OCI-LY7 (cell line): ENCODE results near the gene DNAH7. TPM values are rescaled to one million over a fixed set of nuclear protein-coding genes. Genes with fewer than 3 reads are reported as not detected.

Experiments used
- BruUV-seq: library from RNA; stranded (reverse); fragments of 400-500 nt; replicated peaks from 2 replicates; lab custom pipeline; 2021; lab: Mats Ljungman, UMichigan
- CTCF ChIA-PET: fragments of 300-600 bp; sonication (Branson Sonifier 250); formaldehyde crosslinking; loops from one replicate; lab custom pipeline; 2022; ENCODE audit warnings: antibody characterized with exemption; ENCODE audit not compliant: unreplicated experiment; lab: Charles Lee
- POLR2A ChIA-PET: fragments of 300-600 bp; sonication (Branson Sonifier 250); formaldehyde crosslinking; loops from one replicate; lab custom pipeline; 2022; ENCODE audit warnings: antibody characterized with exemption; lab: Charles Lee
- DNase-seq: peaks from one replicate; pipeline ENCODE4 v3.0.0-alpha.2; 2015; ENCODE audit warnings: low spot score
- H2AFZ ChIP-seq: fragments of 200-600 bp; sonication (generic), shearing (Covaris generic); 2 replicates; pipeline ENCODE4 v1.6.1; 2014; ENCODE audit warnings: mild to moderate bottlenecking, antibody characterized with exemption, low read length, moderate library complexity
- H3K27ac ChIP-seq: fragments of 200-600 bp; sonication (generic); 2 replicates; pipeline ENCODE4 v1.5.1; 2014; ENCODE audit warnings: mixed run types, low read depth, mild to moderate bottlenecking, moderate library complexity, low read length, inconsistent platforms; ENCODE audit not compliant: poor library complexity, severe bottlenecking
- H3K36me3 ChIP-seq: fragments of 200-600 bp; sonication (generic); 2 replicates; pipeline ENCODE4 v1.6.1; 2014; ENCODE audit warnings: mild to moderate bottlenecking, antibody characterized with exemption, low read length, moderate library complexity, mixed read lengths; ENCODE audit not compliant: insufficient read depth
- H3K4me1 ChIP-seq: fragments of 200-600 bp; sonication (generic); 2 replicates; pipeline ENCODE4 v1.5.1; 2014; ENCODE audit warnings: mild to moderate bottlenecking, low read length; ENCODE audit not compliant: insufficient read depth, poor library complexity, severe bottlenecking
- H3K4me2 ChIP-seq: fragments of 200-600 bp; sonication (generic); 2 replicates; pipeline ENCODE4 v1.6.1; 2014; ENCODE audit warnings: mild to moderate bottlenecking, low read length
- H3K4me3 ChIP-seq: fragments of 200-600 bp; sonication (generic); 2 replicates; pipeline ENCODE4 v1.5.1; 2014; ENCODE audit warnings: mild to moderate bottlenecking, low read depth, low read length; ENCODE audit not compliant: poor library complexity, severe bottlenecking
- H3K79me2 ChIP-seq: fragments of 200-600 bp; sonication (generic); 2 replicates; pipeline ENCODE4 v1.6.1; 2016; ENCODE audit warnings: low read depth, mild to moderate bottlenecking, low read length, moderate library complexity, mixed read lengths; ENCODE audit not compliant: insufficient read depth
- H3K9me2 ChIP-seq: fragments of 200-600 bp; sonication (generic); 2 replicates; pipeline ENCODE4 v1.6.1; 2016; ENCODE audit warnings: mild to moderate bottlenecking, low read length, mixed read lengths; ENCODE audit not compliant: insufficient read depth
- H3K9me3 ChIP-seq: fragments of 200-600 bp; sonication (generic); 2 replicates; pipeline ENCODE4 v1.6.1; 2014; ENCODE audit warnings: mild to moderate bottlenecking, mixed run types, low read length, mixed read lengths
- H4K20me1 ChIP-seq: fragments of 200-600 bp; sonication (generic); 2 replicates; pipeline ENCODE4 v1.6.1; 2014; ENCODE audit warnings: mild to moderate bottlenecking, antibody characterized with exemption, low read length, moderate library complexity, mixed read lengths; ENCODE audit not compliant: insufficient read depth
- EZH2phosphoT487 ChIP-seq: fragments of 200-600 bp; sonication (generic); IDR thresholded peaks from 2 replicates; pipeline ENCODE4 v1.6.1; 2018; ENCODE audit warnings: low read depth, borderline replicate concordance, mild to moderate bottlenecking, mixed run types, antibody characterized with exemption, low read length, moderate library complexity, mixed read lengths
- intact Hi-C: fragments of 100-400 bp; cut with micrococcal nuclease; formaldehyde crosslinking; loops from one replicate; pipeline ENCODE4 v1.10.0; 2022; ENCODE audit not compliant: unreplicated experiment
- total RNA-seq, 2 experiments: library from RNA; depleted of rRNA in 1 of 2; stranded (reverse); fragments of >200 nt in 1 of 2; shearing (Covaris generic) in 1 of 2; gene quantifications; 2 replicates each; pipeline ENCODE4 v1.2.3, GENCODE V29; 2014 to 2022
- TF ChIP-seq, protein P1 (sequence below): fragments of 200-600 bp; sonication (generic); conservative IDR thresholded peaks from 2 replicates; pipeline ENCODE4 v1.5.1; 2014; ENCODE audit warnings: mild to moderate bottlenecking, antibody characterized with exemption, low read length, moderate library complexity, mixed read lengths

The DNAH7 gene
- total RNA-seq, 2 experiments from 2014 or later = not detected

DNA sequence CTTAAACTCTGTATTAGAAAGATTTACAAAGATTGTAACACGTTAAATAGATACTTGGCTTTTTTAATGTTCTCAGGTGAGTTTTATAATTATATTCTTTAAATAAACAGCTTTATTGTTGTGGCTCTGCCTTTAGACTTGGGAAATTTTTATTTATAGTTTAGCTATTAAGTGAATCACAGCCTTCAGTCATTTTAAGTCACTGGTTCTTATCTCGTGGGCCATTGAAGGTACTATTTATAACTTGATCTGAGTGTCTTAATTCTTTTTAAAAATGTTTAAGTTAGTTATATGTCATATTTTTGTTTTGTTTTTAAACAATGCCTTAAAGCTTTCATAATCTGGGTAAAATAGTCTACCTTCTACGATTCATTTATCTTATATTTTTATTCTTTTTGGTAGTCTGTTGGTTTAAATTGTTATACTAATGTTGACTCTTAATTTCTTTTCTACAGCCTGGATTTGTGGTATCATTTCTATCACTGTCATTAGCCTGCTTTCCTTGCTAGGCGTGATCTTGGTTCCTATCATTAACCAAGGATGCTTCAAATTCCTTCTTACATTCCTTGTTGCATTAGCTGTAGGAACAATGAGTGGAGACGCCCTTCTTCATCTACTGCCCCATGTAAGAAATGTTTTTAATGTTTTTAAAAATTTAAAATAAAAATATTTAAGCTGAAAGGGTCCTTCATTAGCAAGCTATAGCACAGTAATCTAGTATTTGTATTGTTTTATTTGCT lies 362.3 kb downstream of the DNAH7 start:
- ChIA-PET POLR2A (interaction anchor here (0.6 to 0.7 kb wide), 3 partner anchors 17 to 207 kb away, joined by 3 read pairs; no protein-coding TSS in a partner anchor), CTCF (no interaction called here)
- Histone ChIP-seq H3K27ac (no peak overlapping the region), H3K4me2 (no peak overlapping the region), H4K20me1 (no peaks in the 10 kb centered on the region), H3K9me3 (no peaks in the 10 kb centered on the region), H3K9me2 (no peaks in the 10 kb centered on the region), H3K36me3 (no peaks in the 10 kb centered on the region), H3K4me1 (no peaks in the 10 kb centered on the region), H3K4me3 (no peak overlapping the region), H2AFZ (no peak overlapping the region), H3K79me2 (no peaks in the 10 kb centered on the region)
- intact Hi-C loops = no loop called here
- no peak for TF ChIP-seq EZH2phosphoT487
- no TSS peak for BruUV-seq
- DNase-seq = no peak

DNA sequence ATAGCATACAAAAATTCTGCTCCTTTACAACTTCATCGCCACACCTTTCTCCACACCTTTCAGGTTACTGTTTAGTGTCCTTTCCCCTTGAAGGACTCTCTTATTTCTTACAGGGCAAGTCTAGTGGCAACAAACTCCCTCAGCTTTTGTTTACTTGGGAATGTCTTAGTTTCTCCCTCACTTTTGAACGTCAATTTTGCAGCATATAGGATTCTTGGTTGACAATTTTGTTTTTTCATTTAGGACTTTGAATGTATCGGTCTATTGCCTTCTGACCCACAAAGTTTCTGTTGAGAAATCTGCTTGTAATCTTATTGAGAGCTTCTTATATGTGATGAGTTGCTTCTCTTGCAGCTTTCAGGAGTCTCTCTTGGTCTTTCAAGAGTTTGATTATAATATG lies 368.2 kb downstream of the DNAH7 start:
- H3K4me2 ChIP-seq = no peak overlapping the region
- H3K4me3 ChIP-seq = no peak overlapping the region
- peaks cover 12% of the 10 kb centered on the region; the same call in 1 of the 2 replicates for H3K9me3 ChIP-seq
- intact Hi-C loops = no loop called here
- no peaks in the 10 kb centered on the region; the same call in 1 of the 2 replicates for H3K36me3 ChIP-seq
- no peaks in the 10 kb centered on the region for H3K79me2 ChIP-seq
- no peaks in the 10 kb centered on the region for H4K20me1 ChIP-seq
- peaks cover 6% of the 10 kb centered on the region for H3K4me1 ChIP-seq
- DNase-seq = no peak
- TF ChIP-seq, protein P1, sequence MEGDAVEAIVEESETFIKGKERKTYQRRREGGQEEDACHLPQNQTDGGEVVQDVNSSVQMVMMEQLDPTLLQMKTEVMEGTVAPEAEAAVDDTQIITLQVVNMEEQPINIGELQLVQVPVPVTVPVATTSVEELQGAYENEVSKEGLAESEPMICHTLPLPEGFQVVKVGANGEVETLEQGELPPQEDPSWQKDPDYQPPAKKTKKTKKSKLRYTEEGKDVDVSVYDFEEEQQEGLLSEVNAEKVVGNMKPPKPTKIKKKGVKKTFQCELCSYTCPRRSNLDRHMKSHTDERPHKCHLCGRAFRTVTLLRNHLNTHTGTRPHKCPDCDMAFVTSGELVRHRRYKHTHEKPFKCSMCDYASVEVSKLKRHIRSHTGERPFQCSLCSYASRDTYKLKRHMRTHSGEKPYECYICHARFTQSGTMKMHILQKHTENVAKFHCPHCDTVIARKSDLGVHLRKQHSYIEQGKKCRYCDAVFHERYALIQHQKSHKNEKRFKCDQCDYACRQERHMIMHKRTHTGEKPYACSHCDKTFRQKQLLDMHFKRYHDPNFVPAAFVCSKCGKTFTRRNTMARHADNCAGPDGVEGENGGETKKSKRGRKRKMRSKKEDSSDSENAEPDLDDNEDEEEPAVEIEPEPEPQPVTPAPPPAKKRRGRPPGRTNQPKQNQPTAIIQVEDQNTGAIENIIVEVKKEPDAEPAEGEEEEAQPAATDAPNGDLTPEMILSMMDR = no peak
- no peak for TF ChIP-seq EZH2phosphoT487
- BruUV-seq = no TSS peak
- H3K27ac ChIP-seq = no peak overlapping the region
- ChIA-PET POLR2A (interaction anchor here (0.7 kb wide), 1 partner anchor 1248 kb away, joined by 3 read pairs; no protein-coding TSS in a partner anchor), CTCF (no interaction called here)
- H3K9me2 ChIP-seq = no peaks in the 10 kb centered on the region
- no peak overlapping the region for H2AFZ ChIP-seq

DNA sequence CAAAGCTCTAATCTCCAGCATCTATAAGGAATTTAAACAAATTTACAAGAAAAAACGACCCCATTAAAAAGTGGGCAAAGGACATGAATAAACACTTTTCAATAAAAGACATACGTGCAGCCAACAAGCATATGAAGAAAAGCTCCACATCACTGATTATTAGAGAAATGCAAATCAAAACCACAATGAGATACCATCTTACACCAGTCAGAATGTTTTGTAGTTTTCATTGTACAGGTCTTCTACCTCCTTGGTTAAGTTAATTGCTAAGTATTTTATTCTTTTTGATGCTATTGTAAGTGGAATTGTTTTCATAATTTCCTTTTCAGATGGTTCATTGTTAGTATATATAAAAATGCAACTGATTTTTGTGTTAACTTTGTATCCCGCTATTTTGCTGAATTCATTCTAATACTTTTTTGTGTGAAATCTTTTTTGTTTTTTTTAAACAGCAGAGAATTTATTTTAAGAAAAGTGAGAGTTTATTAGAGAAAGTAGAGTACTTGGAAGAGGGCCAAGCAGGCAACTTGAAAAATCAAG lies 370.9 kb downstream of the DNAH7 start:
- Histone ChIP-seq H3K27ac (no peak overlapping the region), H3K4me1 (peaks cover 6% of the 10 kb centered on the region), H3K4me2 (no peak overlapping the region), H2AFZ (no peak overlapping the region), H3K9me3 (peaks cover 12% of the 10 kb centered on the region; the same call in 1 of the 2 replicates), H4K20me1 (no peaks in the 10 kb centered on the region), H3K4me3 (no peak overlapping the region), H3K79me2 (no peaks in the 10 kb centered on the region), H3K36me3 (no peaks in the 10 kb centered on the region; the same call in 1 of the 2 replicates), H3K9me2 (no peaks in the 10 kb centered on the region)
- POLR2A ChIA-PET = interaction anchor here (0.6 kb wide), 1 partner anchor 9 kb away, joined by 3 read pairs; no protein-coding TSS in a partner anchor
- TF ChIP-seq, protein P1 = no peak
- TF ChIP-seq EZH2phosphoT487 = no peak
- no peak for DNase-seq
- BruUV-seq = no TSS peak
- CTCF ChIA-PET = no interaction called here
- intact Hi-C loops = loop anchor here (2.0 kb wide), 1 partner anchor 13 kb away; no protein-coding TSS in a partner anchor
